HG02885 (cell line): ENCODE results near the gene WDFY2.

ENCODE experiments used
- ATAC-seq: cut with Tn5 transposase; IDR thresholded peaks from one replicate; pipeline ENCODE4 v1.9.1; 2021; ENCODE audit warnings: mild to moderate bottlenecking; ENCODE audit not compliant: unreplicated experiment, poor library complexity

The WDFY2 gene

DNA sequence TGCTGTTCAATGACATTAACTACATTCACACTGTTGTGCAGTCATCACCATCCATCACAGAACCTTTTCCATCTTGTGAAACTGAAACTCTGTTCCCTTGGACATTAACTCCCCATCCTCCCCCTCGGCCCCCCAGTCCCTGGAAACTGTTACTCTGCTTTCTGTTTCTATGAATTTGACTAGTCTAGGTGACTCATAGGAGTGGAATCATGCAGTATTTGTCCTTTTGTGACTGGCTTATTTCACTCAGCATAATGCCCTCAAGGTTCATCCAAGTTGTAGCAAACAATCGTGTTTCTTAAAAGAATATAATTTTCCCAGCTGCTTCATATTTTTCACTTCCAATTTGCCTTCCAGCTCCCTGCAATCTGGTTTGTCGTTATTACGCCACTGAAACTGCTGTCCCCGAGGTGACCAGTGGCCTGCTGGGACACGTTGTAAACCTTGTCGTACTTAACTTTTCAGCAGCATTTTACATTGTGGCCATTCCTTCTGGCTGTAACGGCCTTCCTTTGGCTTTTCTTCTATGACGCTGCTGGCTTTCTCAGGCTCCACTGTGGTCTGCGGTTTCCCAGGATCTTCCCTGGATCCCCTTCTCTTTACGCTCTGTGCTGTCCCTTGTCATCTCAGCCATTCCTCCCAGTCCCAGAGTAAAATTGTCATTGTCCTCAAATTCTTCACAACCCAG, 145.7 kb downstream of the WDFY2 start:
- no peak for ATAC-seq

GRCh38 chr13:51730927-51731326, 146.7 kb downstream of the WDFY2 start:
- ATAC-seq = no peak

GRCh38 chr13:51731759-51732158, 147.5 kb downstream of the WDFY2 start:
- no peak for ATAC-seq

GRCh38 chr13:51733374-51734298, 149.4 kb downstream of the WDFY2 start:
- ATAC-seq = no peak

- no peak for ATAC-seq
Measured at GRCh38 chr13:51734786-51735185, 150.5 kb downstream of the WDFY2 start.

- no peak for ATAC-seq
Measured at GRCh38 chr13:51737609-51738008, 153.3 kb downstream of the WDFY2 start.

DNA sequence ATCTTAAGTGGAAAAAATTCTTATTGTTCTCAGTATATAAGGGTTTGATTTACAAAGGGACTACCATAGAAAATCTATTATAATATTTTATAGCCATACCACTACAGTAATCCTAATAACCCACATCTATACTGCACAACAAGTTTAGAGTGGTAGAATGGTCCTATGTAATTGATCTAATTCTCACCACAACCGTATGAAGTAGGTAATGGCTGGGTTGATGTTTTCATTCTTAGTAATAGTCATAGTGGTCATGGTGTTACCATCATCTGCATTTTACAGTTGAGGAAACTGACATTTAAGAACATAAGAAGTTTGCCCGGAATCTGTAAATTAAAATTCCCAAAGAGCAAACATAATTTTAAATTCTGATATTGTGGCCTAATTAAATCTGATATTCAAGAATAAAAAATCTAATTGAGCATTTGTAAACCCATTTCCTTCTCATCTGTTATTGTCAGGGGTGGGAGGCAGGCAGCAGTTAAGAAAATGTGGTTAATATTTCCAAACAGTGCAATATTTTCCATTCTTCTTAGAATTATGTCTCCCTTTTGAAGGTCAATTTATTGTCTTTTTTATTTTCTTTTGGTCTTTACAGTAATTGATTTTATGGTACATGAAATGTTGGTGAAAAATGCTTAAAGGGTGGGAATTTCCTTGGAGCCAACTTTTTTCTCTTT, 154.1 kb downstream of the WDFY2 start:
- ATAC-seq = no peak

DNA sequence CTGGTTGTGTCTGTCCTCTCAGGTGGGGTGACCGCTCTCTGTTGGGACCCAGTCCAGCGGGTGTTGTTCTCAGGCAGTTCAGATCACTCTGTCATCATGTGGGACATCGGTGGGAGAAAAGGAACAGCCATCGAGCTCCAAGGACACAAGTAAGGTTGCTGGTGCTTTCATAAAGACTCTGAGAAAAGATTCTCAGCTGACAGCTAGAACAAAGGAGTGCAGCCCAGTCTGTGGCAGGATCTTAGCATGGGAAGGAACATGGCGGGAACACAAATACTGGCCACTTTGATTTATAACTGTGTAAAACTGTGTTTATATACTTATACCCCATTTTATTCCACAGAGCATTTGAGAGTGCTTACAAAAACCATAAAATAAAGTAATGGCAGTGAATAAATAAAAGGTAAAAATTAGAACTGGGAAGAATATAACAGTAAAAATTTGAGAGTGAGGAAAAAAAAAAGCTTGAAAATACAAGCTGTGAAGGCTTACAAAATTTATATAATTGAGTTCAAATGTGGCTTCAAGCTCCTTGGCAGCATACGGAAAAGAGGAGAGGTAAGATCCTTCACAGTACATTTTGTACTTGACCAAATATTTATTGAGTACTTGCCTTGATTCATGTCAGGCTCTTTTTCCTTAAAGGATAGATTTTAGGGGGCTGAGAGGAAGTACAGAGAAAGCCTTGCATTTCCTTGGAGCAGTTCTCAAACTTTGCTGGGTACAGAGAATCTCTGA, 154.9 kb downstream of the WDFY2 start:
- ATAC-seq = no peak

DNA sequence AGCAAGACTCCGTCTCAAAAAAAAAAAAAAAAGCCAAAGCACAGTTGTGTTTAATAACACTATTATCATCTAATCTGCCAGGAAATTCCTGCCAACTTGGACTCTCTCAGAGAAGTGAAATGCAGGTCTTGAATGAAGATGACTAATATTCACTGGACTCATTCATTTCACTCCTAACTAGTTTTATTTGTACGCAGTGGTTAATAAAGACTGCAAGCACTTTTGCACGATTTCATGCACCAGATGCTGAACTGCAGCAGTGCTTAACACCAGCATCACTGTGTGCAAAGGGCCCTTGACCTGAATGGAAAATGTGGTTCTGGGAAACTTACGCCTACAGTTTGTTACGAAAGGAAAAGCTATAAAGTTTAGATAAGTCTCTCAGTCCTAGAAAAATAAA, 156.4 kb downstream of the WDFY2 start:
- no peak for ATAC-seq

- ATAC-seq = no peak
Measured at GRCh38 chr13:51742031-51742430, 157.8 kb downstream of the WDFY2 start.

DNA sequence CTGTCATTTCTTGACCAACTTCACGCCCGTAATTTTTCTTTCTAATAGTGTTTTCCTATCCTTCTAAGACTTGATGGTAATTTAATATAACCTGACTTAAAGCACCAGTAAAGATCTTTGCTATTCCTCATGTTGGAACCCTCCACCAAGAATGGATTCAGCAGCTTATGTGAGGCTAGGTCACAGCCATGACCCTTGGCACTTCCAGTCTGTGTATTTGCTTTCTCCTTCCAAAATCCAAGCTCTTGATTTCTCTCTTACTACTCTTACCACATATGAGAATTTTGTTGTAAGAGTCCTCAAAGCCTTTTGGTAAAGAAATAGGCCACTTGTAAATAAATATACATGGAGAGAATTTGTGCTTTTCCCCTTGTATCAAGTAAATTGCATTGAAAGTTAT, 158.3 kb downstream of the WDFY2 start:
- ATAC-seq = no peak

DNA sequence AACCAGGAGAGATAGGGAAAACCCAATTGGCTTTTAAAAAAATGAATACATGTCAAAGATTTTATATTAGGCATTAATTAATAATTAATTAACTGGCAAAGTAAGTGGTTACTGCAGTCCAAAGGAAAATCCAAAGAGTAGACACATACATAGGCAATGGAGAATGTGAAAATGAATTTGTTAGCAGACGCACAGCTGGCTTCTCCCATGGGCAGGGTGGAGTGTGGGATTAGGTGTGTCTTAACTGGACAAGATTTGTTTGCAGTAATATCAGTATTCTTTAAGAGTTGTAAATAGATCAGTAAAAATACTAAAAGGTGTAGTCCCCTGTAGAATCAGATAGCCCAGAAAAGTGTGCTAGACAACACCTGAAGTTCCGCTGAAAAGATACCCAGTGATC, 161.0 kb downstream of the WDFY2 start:
- no peak for ATAC-seq

GRCh38 chr13:51746802-51747201, 162.5 kb downstream of the WDFY2 start:
- ATAC-seq = no peak

DNA sequence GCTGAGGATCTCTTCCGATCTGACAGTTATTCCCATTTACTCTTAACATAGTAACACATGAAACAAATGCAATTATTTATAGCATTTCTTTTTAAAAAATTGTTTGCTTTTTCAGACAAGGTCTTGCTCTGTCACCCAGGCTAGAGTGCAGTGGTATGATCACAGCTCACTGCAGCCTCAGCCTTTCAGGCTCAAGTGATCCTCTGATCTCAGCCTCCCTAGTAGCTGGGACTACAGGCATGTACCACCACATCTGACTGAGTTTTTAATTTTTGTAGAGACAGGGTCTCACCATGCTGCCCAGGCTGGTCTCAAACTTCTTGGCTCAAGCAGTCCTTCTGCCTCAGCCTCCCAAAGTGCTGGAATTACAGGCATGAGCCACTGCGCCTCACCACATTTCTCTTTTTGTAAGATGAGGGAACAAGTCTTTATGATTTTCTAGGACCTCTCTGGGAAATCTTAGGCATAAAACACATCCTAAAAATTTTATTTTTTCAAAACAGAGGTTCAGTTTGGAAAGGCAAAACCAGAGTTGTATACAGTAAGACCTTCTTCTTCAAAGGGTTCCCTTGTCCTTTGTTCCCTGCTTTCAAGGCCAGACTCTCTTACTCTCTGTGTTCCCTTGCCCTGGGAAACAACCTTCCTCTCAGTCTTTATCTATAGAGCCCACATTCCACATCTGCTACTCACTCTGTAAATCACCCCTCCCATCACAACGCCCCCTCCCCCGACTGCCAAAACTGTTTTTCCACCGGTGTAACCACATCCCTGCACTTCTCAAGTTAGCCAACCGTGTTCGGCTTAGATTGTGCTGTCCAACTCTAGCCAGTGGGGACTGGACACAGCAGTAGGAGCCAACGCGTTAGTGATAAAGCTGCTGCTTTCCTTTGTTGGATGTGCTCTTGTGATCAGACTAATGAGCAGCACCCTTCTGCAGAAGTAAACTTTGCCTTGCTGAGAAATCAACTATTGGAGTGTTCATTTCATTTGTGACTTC, 163.5 kb downstream of the WDFY2 start:
- no peak for ATAC-seq

- no peak for ATAC-seq
Measured at GRCh38 chr13:51756651-51757050, 172.4 kb downstream of the WDFY2 start.

DNA sequence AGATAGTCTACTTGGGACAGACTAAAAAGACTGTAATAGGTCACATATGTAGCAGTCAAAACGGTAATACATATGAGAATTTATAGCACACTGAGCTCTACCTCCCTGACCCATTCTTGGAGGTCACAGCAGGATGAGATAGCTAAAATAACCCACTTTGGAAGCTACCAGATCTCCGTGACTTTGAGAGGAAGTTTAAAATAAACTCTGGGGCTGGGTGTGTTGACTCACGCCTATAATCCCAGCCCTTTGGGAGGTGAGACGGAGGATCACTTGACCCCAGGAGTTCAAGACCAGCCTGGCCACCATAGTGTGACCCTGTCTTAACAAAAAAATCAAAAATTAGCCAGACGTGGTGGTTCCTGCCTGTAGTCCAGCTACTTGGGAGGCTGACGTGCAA, 174.4 kb downstream of the WDFY2 start:
- ATAC-seq = no peak

DNA sequence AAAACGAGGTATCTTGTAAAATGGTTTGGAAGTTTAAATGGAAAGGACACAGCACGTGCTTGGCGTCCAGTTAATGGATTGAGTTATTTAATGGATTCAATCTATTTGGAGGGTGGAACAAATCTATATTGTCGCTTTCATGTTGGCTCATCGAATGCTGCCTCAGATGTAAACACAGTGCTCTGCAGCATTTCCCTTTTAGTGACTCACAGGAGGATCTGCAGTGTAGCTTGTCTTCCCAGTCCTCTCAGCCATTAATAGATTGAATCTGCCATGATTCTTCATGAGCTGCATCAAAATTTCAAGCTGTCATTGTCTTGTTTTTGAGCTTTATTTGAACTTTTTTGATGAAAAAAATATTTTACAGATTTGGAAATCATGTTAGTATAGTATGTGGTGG, 175.0 kb downstream of the WDFY2 start:
- no peak for ATAC-seq

GRCh38 chr13:51760592-51760991, 176.3 kb downstream of the WDFY2 start:
- ATAC-seq = no peak

- no peak for ATAC-seq
Measured at GRCh38 chr13:51761643-51762350, 177.5 kb downstream of the WDFY2 start.
